GM19397 (cell line): ENCODE measurements around the gene TMEM273.

Experiments
- ATAC-seq: cut with Tn5 transposase; IDR thresholded peaks from one replicate; pipeline ENCODE4 v1.9.1; 2021; ENCODE audit warnings: mild to moderate bottlenecking, moderate library complexity; ENCODE audit not compliant: unreplicated experiment

TMEM273 gene

GRCh38 chr10:49143249-49143648, 44.9 kb downstream of the TMEM273 start:
- no peak for ATAC-seq

- ATAC-seq = peak; percentile 77
Measured at GRCh38 chr10:49141541-49142332, 46.5 kb downstream of the TMEM273 start.

GRCh38 chr10:49140304-49141177, 47.6 kb downstream of the TMEM273 start:
- no peak for ATAC-seq

- ATAC-seq = no peak
Measured at GRCh38 chr10:49139846-49140195, 48.4 kb downstream of the TMEM273 start.

- ATAC-seq = no peak
Measured at GRCh38 chr10:49139028-49139845, 49.0 kb downstream of the TMEM273 start.

- no peak for ATAC-seq
Measured at GRCh38 chr10:49138361-49138891, 49.8 kb downstream of the TMEM273 start.

- no peak for ATAC-seq
Measured at GRCh38 chr10:49136525-49136924, 51.7 kb downstream of the TMEM273 start.

GRCh38 chr10:49135575-49136313, 52.4 kb downstream of the TMEM273 start:
- peak; percentile 65 for ATAC-seq

- no peak for ATAC-seq
Measured at GRCh38 chr10:49134327-49134726, 53.9 kb downstream of the TMEM273 start.

- no peak for ATAC-seq
Measured at GRCh38 chr10:49133706-49134248, 54.4 kb downstream of the TMEM273 start, which contains the start of gene FAM170B. Gene FAM170B, minus strand, starts transcription at chr10:49134021. Its CDS starts 103 bp downstream, at chr10:49133918.

GRCh38 chr10:49132362-49132737, 55.8 kb downstream of the TMEM273 start:
- ATAC-seq = no peak

GRCh38 chr10:49131507-49132361, 56.5 kb downstream of the TMEM273 start:
- no peak for ATAC-seq

GRCh38 chr10:49129376-49129775, 58.8 kb downstream of the TMEM273 start:
- ATAC-seq = no peak

- no peak for ATAC-seq
Measured at GRCh38 chr10:49128854-49129253, 59.3 kb downstream of the TMEM273 start.

GRCh38 chr10:49123981-49124950, 63.9 kb downstream of the TMEM273 start:
- peak; percentile 45 for ATAC-seq

- ATAC-seq = no peak
Measured at GRCh38 chr10:49120911-49121310, 67.3 kb downstream of the TMEM273 start.

- ATAC-seq = no peak
Measured at GRCh38 chr10:49119746-49120145, 68.4 kb downstream of the TMEM273 start.
